ENCODE measurements around the gene ZNF708.
"Not testable (repeated sequence)": the region's sequence is repeated elsewhere in the genome, so short reads cannot be mapped to it uniquely, and the experiment has no call there.

The ZNF708 gene

DNA sequence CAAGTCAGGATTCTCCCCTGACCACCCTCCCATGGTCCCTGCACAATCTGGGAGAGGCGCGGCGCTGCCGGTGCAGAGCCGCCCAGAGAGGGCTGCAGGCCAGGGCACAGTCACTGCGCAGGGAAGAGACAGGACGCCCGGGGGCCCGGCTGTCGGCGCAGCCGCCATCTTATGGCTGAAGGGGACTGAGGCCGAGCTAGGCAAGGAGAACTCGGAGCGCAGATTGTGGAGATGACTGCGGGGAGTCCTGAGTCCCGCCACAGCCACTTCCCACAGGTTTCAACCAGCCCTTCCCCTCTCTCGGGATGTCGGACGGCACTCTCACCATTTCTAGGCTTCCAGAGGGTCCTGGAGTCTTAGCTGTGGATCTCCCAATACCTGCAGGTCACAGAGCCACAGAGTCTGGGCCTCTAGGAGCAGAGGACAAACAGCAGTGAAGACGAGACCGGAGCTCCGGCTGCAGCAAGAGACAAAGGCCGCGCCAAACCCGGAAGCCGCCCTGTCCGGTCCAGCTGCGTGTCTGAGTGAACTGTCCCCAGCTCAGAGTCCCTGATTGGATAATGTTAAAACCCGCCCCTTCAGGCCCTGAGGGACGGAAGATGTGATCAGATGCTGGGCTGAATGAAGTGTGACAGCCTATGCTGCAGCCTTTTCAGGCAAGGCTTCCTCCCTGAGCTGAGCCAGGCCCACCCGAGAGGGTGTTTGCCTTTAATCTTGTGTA lies at the start of gene ZNF708:
Gene ZNF708 (minus strand): TSS at position 526 of the 721 bp plus-strand sequence. CDS start 198 bp downstream, at position 328.
- peak; percentile 82 for DNase-seq

GRCh38 chr19:21362291-21362690 lies 33.1 kb upstream of the ZNF708 start:
- no peak for DNase-seq

DNA sequence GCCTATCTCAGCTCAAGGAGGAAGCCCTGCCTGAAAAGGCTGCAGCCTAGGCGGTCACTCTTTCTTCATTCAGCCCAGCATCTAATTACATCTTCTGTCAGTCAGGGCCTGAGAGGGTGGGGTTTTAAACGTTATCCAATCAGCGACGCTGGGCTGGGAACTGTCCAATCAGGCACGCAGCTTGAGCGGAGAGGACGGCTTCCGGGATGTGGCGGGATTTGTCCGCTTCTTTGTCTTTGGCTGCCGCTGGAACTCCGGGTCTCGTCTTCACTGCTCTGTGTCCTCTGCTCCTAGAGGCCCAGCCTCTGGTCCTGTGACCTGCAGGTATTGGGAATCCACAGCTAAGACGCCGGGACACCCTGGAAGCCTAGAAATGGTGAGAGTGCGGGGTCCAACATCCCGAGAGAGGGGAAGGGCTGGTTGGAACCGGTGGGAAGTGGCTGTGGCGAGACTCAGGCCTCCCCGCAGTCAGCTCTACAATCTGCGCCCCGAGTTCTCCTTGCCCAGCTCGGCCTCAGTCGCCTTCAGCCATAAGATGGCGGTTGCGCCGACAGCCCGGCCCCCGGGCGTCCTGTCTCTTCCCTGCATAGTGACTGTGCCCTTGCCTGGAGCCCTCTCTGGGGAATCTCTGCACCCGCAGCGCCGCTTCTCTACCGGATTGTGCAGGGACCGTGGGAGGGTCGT lies 29.7 kb upstream of the ZNF708 start, which contains the start of gene ZNF738:
Gene ZNF738 (plus strand): TSS at position 233 of the 684 bp plus-strand sequence. CDS start 141 bp downstream, at position 374.
- peak; percentile 92 for DNase-seq

- no peak for DNase-seq
These were observed 23.6 kb upstream of the ZNF708 start for GRCh38 chr19:21352830-21353229.

GRCh38 chr19:21344841-21345240 lies 15.6 kb upstream of the ZNF708 start:
- not testable (repeated sequence) for DNase-seq

- DNase-seq: no peak
These were observed 6.5 kb upstream of the ZNF708 start for GRCh38 chr19:21335721-21336120.

DNA sequence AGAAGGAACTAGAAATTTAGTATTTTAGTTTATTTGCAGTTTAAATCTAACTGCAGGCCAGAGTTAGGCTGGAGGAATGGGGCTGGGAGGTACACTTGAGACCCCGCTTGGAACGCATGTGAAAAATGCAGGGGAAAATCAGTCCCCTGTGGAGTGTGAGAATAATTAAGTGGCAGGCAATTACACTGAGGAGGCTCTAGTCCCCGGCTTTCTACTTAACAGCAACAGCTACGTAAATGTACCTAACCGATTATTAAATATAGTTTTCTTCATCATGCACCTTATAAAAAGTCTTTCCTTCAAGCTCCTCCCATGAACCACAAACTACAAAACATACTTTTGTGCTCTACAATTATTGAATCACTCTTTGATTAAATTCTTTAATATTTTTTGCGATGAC lies 804 bp downstream of the ZNF708 start:
- no peak for DNase-seq

DNA sequence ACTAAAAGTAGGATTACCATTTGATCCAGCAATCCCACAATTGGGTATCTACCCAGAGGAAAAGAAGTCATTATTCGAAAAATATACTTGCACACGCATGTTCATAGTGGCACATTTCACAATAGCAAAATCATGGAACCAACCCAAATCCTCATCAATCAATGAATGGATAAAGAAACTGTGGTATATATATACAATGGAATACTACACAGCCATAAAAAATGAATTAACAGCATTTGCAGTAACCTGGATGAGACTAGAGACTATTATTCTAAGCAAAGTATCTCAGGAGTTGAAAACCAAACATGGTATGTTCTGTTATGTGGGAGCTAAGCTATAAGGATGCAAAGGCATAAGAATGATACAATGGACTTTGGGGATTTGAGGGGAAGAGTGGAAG lies 3.0 kb downstream of the ZNF708 start:
- no peak for DNase-seq

DNA sequence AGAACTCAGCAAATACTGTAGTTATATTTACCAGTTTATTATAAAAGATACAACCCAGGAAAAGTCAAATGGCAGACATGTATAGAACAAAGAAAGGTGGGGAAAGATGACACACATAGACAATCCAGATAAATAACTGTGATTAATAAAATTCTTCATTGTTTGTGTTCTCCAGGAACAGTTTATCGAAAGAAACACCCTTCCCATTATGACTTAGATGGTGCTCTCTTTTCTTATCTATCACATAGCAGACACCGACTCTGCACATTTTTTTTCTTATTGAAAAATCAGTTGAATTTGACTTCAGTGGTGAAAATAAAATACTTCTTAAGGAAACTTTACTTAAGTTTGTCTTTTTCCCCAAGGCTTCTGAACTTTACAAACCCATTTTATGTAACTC lies 6.2 kb downstream of the ZNF708 start:
- no peak for DNase-seq

DNA sequence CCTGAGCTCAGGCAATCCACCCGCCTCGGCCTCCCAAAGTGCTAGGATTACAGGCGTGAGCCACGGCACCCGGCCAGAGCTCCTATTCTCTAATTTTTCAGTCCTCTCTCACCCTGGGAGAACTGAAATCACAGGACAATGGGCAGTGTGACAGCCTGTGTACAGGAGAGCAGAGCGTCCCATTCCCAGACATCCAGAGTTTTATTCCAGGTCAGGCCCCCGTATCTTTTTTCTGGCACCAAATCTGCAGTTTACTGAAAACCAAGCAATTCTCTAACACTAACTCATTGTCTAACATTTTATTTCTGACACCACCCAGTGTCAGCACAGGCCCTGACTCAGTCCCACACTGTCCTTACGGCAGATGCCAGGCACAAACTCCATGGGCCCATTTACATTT lies 6.7 kb downstream of the ZNF708 start:
- no peak for DNase-seq

GRCh38 chr19:21321996-21322395 lies 7.2 kb downstream of the ZNF708 start:
- DNase-seq: no peak

GRCh38 chr19:21321134-21321533 lies 8.1 kb downstream of the ZNF708 start:
- DNase-seq: no peak

GRCh38 chr19:21317821-21318220 lies 11.4 kb downstream of the ZNF708 start:
- DNase-seq: no peak

GRCh38 chr19:21314676-21315075 lies 14.5 kb downstream of the ZNF708 start:
- DNase-seq: no peak

- DNase-seq: not testable (repeated sequence)
These were observed 16.4 kb downstream of the ZNF708 start for GRCh38 chr19:21312807-21313206.

DNA sequence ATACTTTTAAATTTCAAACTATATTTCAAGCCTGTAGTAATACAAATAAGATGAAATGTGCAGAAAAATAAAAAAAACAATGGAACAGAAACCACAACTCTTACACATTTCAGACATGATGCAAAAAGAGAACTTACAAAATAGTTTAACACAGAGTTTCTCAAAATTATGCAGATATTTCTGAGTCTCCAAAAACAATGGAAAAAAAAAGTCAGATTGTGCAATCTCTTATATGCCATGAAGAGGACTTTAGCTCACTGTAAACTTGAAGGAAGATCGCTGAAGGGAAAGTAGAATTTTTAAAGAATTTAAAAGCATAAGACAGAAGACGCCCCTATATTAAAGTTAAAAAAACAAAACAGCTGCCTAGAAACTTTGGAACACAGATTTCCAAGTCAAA lies 20.4 kb downstream of the ZNF708 start:
- DNase-seq: no peak

GRCh38 chr19:21306881-21307479 lies 22.2 kb downstream of the ZNF708 start:
- not testable (repeated sequence) for DNase-seq

DNA sequence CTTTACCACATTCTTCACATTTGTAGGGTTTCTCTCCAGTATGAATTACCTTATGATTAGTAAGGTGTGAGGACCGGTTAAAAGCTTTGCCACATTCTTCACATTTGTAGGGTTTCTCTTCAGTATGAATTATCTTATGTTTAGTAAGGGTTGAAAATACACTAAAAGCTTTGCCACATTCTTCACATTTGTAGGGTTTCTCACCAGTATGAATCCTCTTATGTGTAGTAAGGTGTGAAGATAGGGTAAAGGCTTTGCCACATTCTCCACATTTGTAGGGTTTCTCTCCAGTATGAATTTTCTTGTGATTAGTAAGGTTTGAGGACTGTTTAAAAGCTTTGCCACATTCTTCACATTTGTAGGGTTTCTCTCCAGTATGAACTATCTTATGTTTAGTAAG lies 35.4 kb downstream of the ZNF708 start:
- not testable (repeated sequence) for DNase-seq

DNA sequence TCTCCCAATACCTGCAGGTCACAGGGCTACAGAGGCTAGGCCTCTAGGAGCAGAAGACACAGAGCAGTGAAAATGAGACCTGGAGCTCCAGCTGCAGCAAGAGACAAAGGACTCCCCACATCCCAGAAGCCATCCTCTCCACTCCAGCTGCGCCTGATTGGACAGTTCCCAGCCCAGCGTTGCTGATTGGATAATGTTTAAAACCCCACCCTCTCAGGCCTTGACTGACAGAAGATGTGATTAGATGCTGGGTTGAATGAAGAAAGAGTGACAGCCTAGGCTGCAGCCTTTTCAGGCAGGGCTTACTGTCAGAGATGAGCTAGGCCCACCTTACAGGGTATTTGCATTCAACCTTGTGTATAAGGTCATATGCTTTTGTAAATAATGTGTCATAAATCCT lies 59.4 kb downstream of the ZNF708 start:
- DNase-seq: no peak

- DNase-seq: no peak
These were observed 64.3 kb downstream of the ZNF708 start for GRCh38 chr19:21264891-21265290.

GRCh38 chr19:21264416-21264815 lies 64.8 kb downstream of the ZNF708 start:
- DNase-seq: no peak

- not testable (repeated sequence) for DNase-seq
These were observed 68.3 kb downstream of the ZNF708 start for GRCh38 chr19:21260848-21261381.

DNA sequence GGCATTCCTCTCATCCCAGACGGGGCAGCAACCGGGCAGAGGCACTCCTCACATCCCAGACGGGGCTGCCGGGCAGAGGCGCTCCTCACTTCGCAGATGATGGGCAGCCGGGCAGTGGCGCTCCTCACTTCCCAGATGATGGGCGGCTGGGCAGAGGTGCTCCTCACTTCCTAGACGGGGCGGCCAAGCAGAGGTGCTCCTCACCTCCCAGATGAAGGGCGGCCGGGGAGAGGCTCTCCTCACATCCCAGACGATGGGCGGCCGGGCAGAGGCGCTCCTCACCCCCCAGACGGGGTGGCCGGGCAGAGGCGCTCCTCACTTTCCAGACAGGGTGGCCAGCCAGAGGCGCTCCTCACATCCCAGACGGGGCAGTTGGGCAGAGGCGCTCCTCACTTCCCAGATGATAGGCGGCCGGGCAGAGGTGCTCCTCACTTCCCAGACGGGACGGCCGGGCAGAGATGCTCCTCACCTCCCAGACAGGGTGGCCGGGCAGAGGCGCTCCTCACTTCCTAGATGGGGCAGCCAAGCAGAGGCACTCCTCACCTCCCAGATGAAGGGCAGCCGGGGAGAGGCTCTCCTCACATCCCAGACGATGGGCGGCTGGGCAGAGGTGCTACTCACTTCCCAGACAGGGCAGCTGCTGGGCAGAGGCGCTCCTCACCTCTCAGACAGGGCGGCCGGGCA lies 68.9 kb downstream of the ZNF708 start:
- no peak for DNase-seq
